ENCODE results near the gene RCSD1. TPM values are rescaled to one million over a fixed set of nuclear protein-coding genes. Genes with fewer than 3 reads are reported as not detected.

RCSD1 gene
- total RNA-seq, 2 experiments from 2014 or later: 42.3 to 44.6 TPM

DNA sequence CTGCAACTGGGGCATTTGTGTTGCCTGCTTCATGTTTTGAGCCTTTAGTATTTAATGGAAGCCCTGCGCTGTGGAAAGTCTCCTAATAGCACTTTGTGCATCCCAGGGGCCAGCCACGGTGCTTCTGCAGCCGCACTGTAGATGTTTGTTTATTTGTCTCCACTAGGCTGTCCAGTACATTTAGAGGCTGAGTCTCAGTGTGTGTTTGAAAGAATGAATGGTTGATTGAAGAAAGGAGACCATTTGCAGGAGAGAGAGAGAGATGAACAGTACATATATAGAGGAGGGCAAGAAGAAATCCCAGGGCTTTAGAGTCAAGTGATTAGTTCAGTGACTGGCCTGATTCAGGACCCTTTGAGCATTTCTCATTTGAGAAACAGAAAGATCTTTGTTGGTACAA, 125.6 kb downstream of the RCSD1 start:
- Mint-ChIP-seq H3K27ac (no peak overlapping the region), H3K4me1 (ENCODE audit: low read depth) (peaks cover 22% of the 10 kb centered on the region), H3K36me3 (ENCODE audit: low read depth) (no peaks in the 10 kb centered on the region), H3K27me3 (no peaks in the 10 kb centered on the region), H3K4me3 (no peak overlapping the region), H3K9me3 (no peaks in the 10 kb centered on the region)
- no peak overlapping the region for H3K27ac ChIP-seq (ENCODE audit: low read depth in 1 of 2, low read length in 2 of 2)
- intact Hi-C loops (cut with DNase I, micrococcal nuclease): no loop called here
- H3K4me1 ChIP-seq (ENCODE audit: insufficient read depth, low read length): no peaks in the 10 kb centered on the region
- ATAC-seq (ENCODE audit: poor library complexity) (no peak), DNase-seq (no peak)
- no peaks in the 10 kb centered on the region for H3K9me3 ChIP-seq (ENCODE audit: control insufficient read depth in 1 of 2, insufficient read depth in 1 of 2, low read length in 2 of 2)
- H3K36me3 ChIP-seq (ENCODE audit: insufficient read depth, low read length): no peaks in the 10 kb centered on the region
- no peak overlapping the region for H3K4me3 ChIP-seq (ENCODE audit: low read length)
- ChIA-PET POLR2A (no interaction called here), CTCF (no interaction called here)
- TF ChIP-seq, protein P1, sequence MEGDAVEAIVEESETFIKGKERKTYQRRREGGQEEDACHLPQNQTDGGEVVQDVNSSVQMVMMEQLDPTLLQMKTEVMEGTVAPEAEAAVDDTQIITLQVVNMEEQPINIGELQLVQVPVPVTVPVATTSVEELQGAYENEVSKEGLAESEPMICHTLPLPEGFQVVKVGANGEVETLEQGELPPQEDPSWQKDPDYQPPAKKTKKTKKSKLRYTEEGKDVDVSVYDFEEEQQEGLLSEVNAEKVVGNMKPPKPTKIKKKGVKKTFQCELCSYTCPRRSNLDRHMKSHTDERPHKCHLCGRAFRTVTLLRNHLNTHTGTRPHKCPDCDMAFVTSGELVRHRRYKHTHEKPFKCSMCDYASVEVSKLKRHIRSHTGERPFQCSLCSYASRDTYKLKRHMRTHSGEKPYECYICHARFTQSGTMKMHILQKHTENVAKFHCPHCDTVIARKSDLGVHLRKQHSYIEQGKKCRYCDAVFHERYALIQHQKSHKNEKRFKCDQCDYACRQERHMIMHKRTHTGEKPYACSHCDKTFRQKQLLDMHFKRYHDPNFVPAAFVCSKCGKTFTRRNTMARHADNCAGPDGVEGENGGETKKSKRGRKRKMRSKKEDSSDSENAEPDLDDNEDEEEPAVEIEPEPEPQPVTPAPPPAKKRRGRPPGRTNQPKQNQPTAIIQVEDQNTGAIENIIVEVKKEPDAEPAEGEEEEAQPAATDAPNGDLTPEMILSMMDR (IDR thresholded peaks at IDR 0.05): no peak
- H3K27me3 ChIP-seq (ENCODE audit: control insufficient read depth in 1 of 2, insufficient read depth in 2 of 2, low read length in 2 of 2): no peaks in the 10 kb centered on the region

Other genes starting within 250 kb of the RCSD1 start
- gene CD247, start 111.7 kb upstream of the RCSD1 start, total RNA-seq: 100 to 1,000 TPM; 355 to 378 TPM
- 10 to 100 TPM; 10.7 to 11.2 TPM for gene CREG1, start 76.5 kb upstream of the RCSD1 start, total RNA-seq
- 1 to 10 TPM; 1.2 to 1.5 TPM for gene MPZL1, start 91.8 kb downstream of the RCSD1 start, total RNA-seq

All from CD4-positive, alpha-beta T cell (primary cell).